GM12878 (cell line): ENCODE measurements around the gene GNAI2. TPM values are rescaled to one million over a fixed set of nuclear protein-coding genes. Genes with fewer than 3 reads are reported as not detected.
A peak's percentile ranks its signal among the peaks of the same experiment; 100 is the strongest.

Experiments
- BRCA1 ChIP-seq: IDR thresholded peaks from 2 replicates; pipeline ENCODE4 v1.6.1; 2011; ENCODE audit warnings: low read depth, low read length, improper control_type of control experiment
- EED ChIP-seq: sonication (generic); IDR thresholded peaks from 2 replicates; pipeline ENCODE4 v1.6.1; 2016; ENCODE audit warnings: antibody characterized with exemption, low read depth
- ESRRA ChIP-seq: IDR thresholded peaks from 2 replicates; pipeline ENCODE4 v1.6.1; 2012; ENCODE audit warnings: mild to moderate bottlenecking, low read length, improper control_type of control experiment
- MAX ChIP-seq: IDR thresholded peaks from 2 replicates; pipeline ENCODE4 v1.6.1; 2012; ENCODE audit warnings: low read depth, low read length, improper control_type of control experiment
- MXI1 ChIP-seq: fragments of 150-350 bp; IDR thresholded peaks from 2 replicates; pipeline ENCODE4 v1.6.1; 2011; ENCODE audit warnings: low read depth, mild to moderate bottlenecking, inconsistent platforms, low read length, improper control_type of control experiment
- RAD51 ChIP-seq: fragments of 450-650 bp; IDR thresholded peaks from 2 replicates; pipeline ENCODE4 v1.6.1; 2016; ENCODE audit warnings: moderate library complexity, mild to moderate bottlenecking, inconsistent platforms
- RB1 ChIP-seq: fragments of 450-650 bp; formaldehyde crosslinking; IDR thresholded peaks from 2 replicates; pipeline ENCODE4 v1.6.1; 2017; ENCODE audit warnings: mild to moderate bottlenecking, borderline replicate concordance
- RELA ChIP-seq: fragments of 450-650 bp; IDR thresholded peaks from 2 replicates; pipeline ENCODE4 v1.8.0; 2014; ENCODE audit warnings: borderline replicate concordance; ENCODE audit not compliant: partially characterized antibody
- RUNX3 ChIP-seq: IDR thresholded peaks from 2 replicates; pipeline ENCODE4 v1.6.1; 2012; ENCODE audit warnings: low read length, inconsistent platforms
- SMAD1 ChIP-seq: fragments of 450-650 bp; IDR thresholded peaks from 2 replicates; pipeline ENCODE4 v1.6.1; 2018; ENCODE audit warnings: mild to moderate bottlenecking, low read depth; ENCODE audit not compliant: partially characterized antibody
- SMC3 ChIP-seq: IDR thresholded peaks from 2 replicates; pipeline ENCODE4 v1.6.1; 2011; ENCODE audit warnings: low read length, improper control_type of control experiment, borderline replicate concordance
- SRF ChIP-seq, 2 experiments: IDR thresholded peaks; 2 replicates each; pipeline ENCODE4 v1.6.1; 2011; ENCODE audit warnings: low read depth in 2 of 2, low read length in 2 of 2, mild to moderate bottlenecking in 1 of 2, moderate library complexity in 1 of 2
- SUPT20H ChIP-seq: IDR thresholded peaks from 2 replicates; pipeline ENCODE4 v1.6.1; 2011; ENCODE audit warnings: low read depth, mild to moderate bottlenecking, low read length, moderate library complexity, borderline replicate concordance; ENCODE audit not compliant: control insufficient read depth
- SUZ12 ChIP-seq: fragments of 200-600 bp; sonication (generic); IDR thresholded peaks from one replicate; pipeline ENCODE4 v1.6.1; 2018; ENCODE audit warnings: antibody characterized with exemption, mild to moderate bottlenecking; ENCODE audit not compliant: unreplicated experiment
- TCF12 ChIP-seq: IDR thresholded peaks from 2 replicates; pipeline ENCODE4 v1.6.1; 2011; ENCODE audit warnings: low read depth, mild to moderate bottlenecking, low read length
- ZNF592 ChIP-seq: fragments of 450-650 bp; IDR thresholded peaks from 2 replicates; pipeline ENCODE4 v1.6.1; 2017; ENCODE audit warnings: mild to moderate bottlenecking, moderate library complexity
- ZNF622 ChIP-seq: fragments of 450-650 bp; IDR thresholded peaks from 2 replicates; pipeline ENCODE4 v1.6.1; 2017; ENCODE audit warnings: mild to moderate bottlenecking, inconsistent platforms
- polyA plus RNA-seq, 11 experiments: library from polyadenylated mRNA; depleted of rRNA in 4 of 11; unstranded in 6 of 11; stranded (reverse) in 5 of 11; fragments of >200 nt; fragmentation: Nextera tagmentation in 4 of 11; fragmentation: Illumina TruSeq in 1 of 11; extraction: Ambion mirVana in 4 of 11; extraction: Trizol in 1 of 11; gene quantifications; 1 replicate in 1 of 11; 2 replicates in 10 of 11; pipeline versions ENCODE4 v1.2.1 to v1.2.3, GENCODE V29; 2011 to 2016; ENCODE audit warnings: inconsistent platforms in 2 of 11, missing spikeins in 2 of 11, low read depth in 1 of 11
- total RNA-seq, 4 experiments: library from RNA; depleted of rRNA in 3 of 4; stranded (reverse); fragments of >200 nt in 3 of 4; fragmentation: Illumina TruSeq in 1 of 4; extraction: Trizol in 1 of 4; gene quantifications; 2 replicates each; pipeline versions ENCODE4 v1.2.1 to v1.2.3, GENCODE V29; 2013 to 2021
- TF ChIP-seq, protein P1 (sequence below): IDR thresholded peaks from 2 replicates; pipeline ENCODE4 v1.6.1; 2012; ENCODE audit warnings: improper control_type of control experiment, low read depth, low read length; ENCODE audit not compliant: insufficient replicate concordance
- TF ChIP-seq, protein P2 (sequence below): IDR thresholded peaks from 2 replicates; pipeline ENCODE4 v1.6.1; 2011; ENCODE audit warnings: low read depth, low read length, improper control_type of control experiment, borderline replicate concordance

GNAI2 gene
- total and polyA plus RNA-seq, 10 of the 15 experiments (the other 5 are each of a cell fraction or from before 2014, with no cell fraction given): 5.0 to 346 (median 237) TPM

GRCh38 chr3:50260027-50260941, 24.3 kb downstream of the GNAI2 start (continued):
- no peak for TF ChIP-seq ZNF622
- TF ChIP-seq, protein P1, sequence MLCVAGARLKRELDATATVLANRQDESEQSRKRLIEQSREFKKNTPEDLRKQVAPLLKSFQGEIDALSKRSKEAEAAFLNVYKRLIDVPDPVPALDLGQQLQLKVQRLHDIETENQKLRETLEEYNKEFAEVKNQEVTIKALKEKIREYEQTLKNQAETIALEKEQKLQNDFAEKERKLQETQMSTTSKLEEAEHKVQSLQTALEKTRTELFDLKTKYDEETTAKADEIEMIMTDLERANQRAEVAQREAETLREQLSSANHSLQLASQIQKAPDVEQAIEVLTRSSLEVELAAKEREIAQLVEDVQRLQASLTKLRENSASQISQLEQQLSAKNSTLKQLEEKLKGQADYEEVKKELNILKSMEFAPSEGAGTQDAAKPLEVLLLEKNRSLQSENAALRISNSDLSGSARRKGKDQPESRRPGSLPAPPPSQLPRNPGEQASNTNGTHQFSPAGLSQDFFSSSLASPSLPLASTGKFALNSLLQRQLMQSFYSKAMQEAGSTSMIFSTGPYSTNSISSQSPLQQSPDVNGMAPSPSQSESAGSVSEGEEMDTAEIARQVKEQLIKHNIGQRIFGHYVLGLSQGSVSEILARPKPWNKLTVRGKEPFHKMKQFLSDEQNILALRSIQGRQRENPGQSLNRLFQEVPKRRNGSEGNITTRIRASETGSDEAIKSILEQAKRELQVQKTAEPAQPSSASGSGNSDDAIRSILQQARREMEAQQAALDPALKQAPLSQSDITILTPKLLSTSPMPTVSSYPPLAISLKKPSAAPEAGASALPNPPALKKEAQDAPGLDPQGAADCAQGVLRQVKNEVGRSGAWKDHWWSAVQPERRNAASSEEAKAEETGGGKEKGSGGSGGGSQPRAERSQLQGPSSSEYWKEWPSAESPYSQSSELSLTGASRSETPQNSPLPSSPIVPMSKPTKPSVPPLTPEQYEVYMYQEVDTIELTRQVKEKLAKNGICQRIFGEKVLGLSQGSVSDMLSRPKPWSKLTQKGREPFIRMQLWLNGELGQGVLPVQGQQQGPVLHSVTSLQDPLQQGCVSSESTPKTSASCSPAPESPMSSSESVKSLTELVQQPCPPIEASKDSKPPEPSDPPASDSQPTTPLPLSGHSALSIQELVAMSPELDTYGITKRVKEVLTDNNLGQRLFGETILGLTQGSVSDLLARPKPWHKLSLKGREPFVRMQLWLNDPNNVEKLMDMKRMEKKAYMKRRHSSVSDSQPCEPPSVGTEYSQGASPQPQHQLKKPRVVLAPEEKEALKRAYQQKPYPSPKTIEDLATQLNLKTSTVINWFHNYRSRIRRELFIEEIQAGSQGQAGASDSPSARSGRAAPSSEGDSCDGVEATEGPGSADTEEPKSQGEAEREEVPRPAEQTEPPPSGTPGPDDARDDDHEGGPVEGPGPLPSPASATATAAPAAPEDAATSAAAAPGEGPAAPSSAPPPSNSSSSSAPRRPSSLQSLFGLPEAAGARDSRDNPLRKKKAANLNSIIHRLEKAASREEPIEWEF: no peak
- peak in 1 of 2 experiments; percentile 51; a peak in 1 of 4 replicates for TF ChIP-seq SRF (IDR thresholded peaks at IDR 0.05; ENCODE audit: low read depth in 2 of 2, low read length in 2 of 2)
- TF ChIP-seq, protein P2, sequence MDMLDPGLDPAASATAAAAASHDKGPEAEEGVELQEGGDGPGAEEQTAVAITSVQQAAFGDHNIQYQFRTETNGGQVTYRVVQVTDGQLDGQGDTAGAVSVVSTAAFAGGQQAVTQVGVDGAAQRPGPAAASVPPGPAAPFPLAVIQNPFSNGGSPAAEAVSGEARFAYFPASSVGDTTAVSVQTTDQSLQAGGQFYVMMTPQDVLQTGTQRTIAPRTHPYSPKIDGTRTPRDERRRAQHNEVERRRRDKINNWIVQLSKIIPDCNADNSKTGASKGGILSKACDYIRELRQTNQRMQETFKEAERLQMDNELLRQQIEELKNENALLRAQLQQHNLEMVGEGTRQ: no peak
- no peak for TF ChIP-seq RB1
- TF ChIP-seq SMAD1: no peak
- TF ChIP-seq RUNX3: no peak; the same call in 1 of the 2 replicates
- TF ChIP-seq EED: no peak
- TF ChIP-seq BRCA1: no peak
- TF ChIP-seq MXI1: peak; percentile 56; the same call in 1 of the 2 replicates
- TF ChIP-seq SMC3: peak; percentile 53; the same call in 1 of the 2 replicates
- no peak for TF ChIP-seq SUPT20H
- TF ChIP-seq SUZ12: no peak
- no peak for TF ChIP-seq RELA
- no peak; the same call in 1 of the 2 replicates for TF ChIP-seq TCF12
- TF ChIP-seq MAX: peak; percentile 15; the same call in 1 of the 2 replicates
- no peak for TF ChIP-seq ESRRA
- TF ChIP-seq RAD51: no peak
- no peak; the same call in 1 of the 2 replicates for TF ChIP-seq ZNF592
